Suprapubic skin (tissue), 4 donors: ENCODE results near the gene TVP23C. TPM values are rescaled to one million over a fixed set of nuclear protein-coding genes. Genes with fewer than 3 reads are reported as not detected.

Experiments
- DNase-seq, 2 donors: peaks; one replicate each; pipeline ENCODE4 v3.0.0-alpha.2; 2019; ENCODE audit warnings: low spot score in 2 of 2
- H3K27ac ChIP-seq: fragments of 200-600 bp; sonication (generic); one replicate; pipeline ENCODE4 v1.5.1; 2019
- H3K27me3 ChIP-seq: fragments of 200-600 bp; sonication (generic); one replicate; pipeline ENCODE4 v1.5.1; 2019
- H3K36me3 ChIP-seq: fragments of 200-600 bp; sonication (generic); one replicate; pipeline ENCODE4 v1.5.1; 2019
- H3K4me1 ChIP-seq: fragments of 200-600 bp; sonication (generic); one replicate; pipeline ENCODE4 v1.5.1; 2019
- H3K4me3 ChIP-seq: fragments of 200-600 bp; sonication (generic); one replicate; pipeline ENCODE4 v1.5.1; 2019; ENCODE audit warnings: mild to moderate bottlenecking
- H3K9me3 ChIP-seq: fragments of 200-600 bp; sonication (generic); one replicate; pipeline ENCODE4 v1.5.1; 2019
- EP300 ChIP-seq: sonication (generic); formaldehyde crosslinking; IDR thresholded peaks from one replicate; pipeline ENCODE4 v1.6.1; 2017; ENCODE audit warnings: antibody characterized with exemption
- POLR2A ChIP-seq, 2 donors: fragments of 450-650 bp; IDR thresholded peaks; one replicate each; pipeline ENCODE4 v1.6.1; 2017; ENCODE audit warnings: antibody characterized with exemption in 2 of 2, mild to moderate bottlenecking in 2 of 2, moderate library complexity in 2 of 2
- POLR2AphosphoS5 ChIP-seq, 3 donors: sonication (generic); formaldehyde crosslinking; IDR thresholded peaks; one replicate each; pipeline ENCODE4 v1.6.1; 2017; ENCODE audit warnings: antibody characterized with exemption in 3 of 3
- WGBS: methylation state at CpG from one replicate; pipeline ENCODE4 v1.1.5; 2018; 5-methylcytosine and 5-hydroxymethylcytosine counted together
- total RNA-seq, 4 donors: library from RNA; depleted of rRNA; stranded (reverse); fragments of >200 nt; gene quantifications; one replicate each; pipeline ENCODE4 v1.1.0, GENCODE V29; 2016
- TF ChIP-seq, protein P1 (sequence below), 2 donors: fragments of 200-600 bp in 1 of 2; fragments of 450-650 bp in 1 of 2; sonication (generic) in 1 of 2; IDR thresholded peaks; one replicate each; pipeline ENCODE4 v1.5.1; 2016 to 2019; ENCODE audit warnings: antibody characterized with exemption in 2 of 2, mild to moderate bottlenecking in 1 of 2, moderate library complexity in 1 of 2

Gene TVP23C
- total RNA-seq, 4 donors from 2014 or later = 11.4 to 50.5 (median 20.9) TPM

DNA sequence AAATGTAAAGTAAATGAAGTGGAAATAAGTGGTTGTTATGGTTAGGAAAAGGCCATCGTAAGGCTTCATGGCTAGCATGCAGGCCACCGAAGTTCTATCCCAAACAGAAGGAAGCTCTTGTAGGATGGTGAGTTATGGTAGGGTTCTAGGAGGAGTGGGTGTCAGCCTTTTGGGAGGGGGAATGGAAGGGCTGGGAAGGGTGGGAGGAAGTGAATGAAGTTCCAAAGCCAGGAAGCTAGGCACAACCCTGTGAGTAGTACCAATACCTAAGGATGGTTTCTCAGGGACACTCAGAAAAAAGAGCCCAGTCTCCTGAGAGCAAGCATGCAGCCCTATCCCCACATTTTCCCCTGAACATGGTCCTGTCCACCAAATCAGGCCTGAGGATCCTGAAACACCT, 59.6 kb downstream of the TVP23C start:
- TF ChIP-seq EP300 (no peak), POLR2AphosphoS5 (IDR thresholded peaks at IDR 0.05) (no peak)
- Histone ChIP-seq H3K4me3 (no peak overlapping the region), H3K4me1 (peaks cover 16% of the 10 kb centered on the region), H3K27ac (no peak overlapping the region), H3K9me3 (no peaks in the 10 kb centered on the region), H3K36me3 (no peaks in the 10 kb centered on the region), H3K27me3 (no peaks in the 10 kb centered on the region)
- WGBS = 89% methylated on average over 2 of the region's 2 CpGs
- no peak for DNase-seq

DNA sequence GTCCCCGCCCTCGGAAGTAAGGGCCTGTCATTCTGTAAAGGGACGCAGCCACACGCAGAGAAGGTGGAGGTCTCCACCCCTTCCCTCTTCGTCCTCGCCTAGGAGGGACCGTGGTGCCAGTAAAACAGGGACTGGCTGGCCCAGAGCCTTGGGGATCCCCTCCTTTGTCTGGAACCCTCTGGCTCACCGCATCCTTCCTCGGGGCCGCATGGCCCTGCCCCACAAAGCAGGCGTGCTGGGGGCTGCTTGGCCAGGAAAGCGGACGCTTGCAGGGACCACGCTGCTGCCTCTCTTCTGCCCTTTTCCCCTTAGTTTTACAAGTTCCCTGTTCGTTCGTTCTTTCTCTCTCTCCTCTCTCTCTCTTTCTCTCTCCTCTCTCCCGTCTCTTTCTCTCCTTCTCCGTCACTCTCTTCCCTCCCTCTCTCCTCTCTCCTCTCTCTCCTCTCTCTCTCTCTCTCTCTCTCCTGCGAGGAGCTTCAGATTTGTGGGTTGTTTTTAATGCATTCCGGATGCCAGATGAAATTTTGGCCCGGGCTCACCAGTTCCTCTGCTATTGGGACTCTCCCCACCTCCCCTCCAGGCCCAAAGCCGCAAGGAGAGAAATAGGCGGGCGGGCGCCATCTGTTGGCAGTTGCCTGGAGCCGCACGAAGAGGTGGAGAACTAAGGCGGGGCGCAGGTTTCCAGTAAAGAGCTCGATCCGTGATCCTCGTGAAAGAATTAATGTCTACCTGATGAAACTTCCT, 60.7 kb downstream of the TVP23C start:
- TF ChIP-seq POLR2A (IDR thresholded peaks at IDR 0.05) (peak in 1 of 2 donors; percentile 10), EP300 (no peak), POLR2AphosphoS5 (IDR thresholded peaks at IDR 0.05) (peak in 2 of 3 donors; percentile 35 to 50)
- TF ChIP-seq, protein P1, sequence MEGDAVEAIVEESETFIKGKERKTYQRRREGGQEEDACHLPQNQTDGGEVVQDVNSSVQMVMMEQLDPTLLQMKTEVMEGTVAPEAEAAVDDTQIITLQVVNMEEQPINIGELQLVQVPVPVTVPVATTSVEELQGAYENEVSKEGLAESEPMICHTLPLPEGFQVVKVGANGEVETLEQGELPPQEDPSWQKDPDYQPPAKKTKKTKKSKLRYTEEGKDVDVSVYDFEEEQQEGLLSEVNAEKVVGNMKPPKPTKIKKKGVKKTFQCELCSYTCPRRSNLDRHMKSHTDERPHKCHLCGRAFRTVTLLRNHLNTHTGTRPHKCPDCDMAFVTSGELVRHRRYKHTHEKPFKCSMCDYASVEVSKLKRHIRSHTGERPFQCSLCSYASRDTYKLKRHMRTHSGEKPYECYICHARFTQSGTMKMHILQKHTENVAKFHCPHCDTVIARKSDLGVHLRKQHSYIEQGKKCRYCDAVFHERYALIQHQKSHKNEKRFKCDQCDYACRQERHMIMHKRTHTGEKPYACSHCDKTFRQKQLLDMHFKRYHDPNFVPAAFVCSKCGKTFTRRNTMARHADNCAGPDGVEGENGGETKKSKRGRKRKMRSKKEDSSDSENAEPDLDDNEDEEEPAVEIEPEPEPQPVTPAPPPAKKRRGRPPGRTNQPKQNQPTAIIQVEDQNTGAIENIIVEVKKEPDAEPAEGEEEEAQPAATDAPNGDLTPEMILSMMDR (IDR thresholded peaks at IDR 0.05) = peak; percentile 87 to 89
- H3K27me3 ChIP-seq = no peaks in the 10 kb centered on the region
- peak overlapping the region; percentile 87 for H3K27ac ChIP-seq
- WGBS = 14% methylated on average over 32 of the region's 32 CpGs
- peak; percentile 97 to 98 for DNase-seq
- peaks cover 19% of the 10 kb centered on the region for H3K4me1 ChIP-seq
- H3K9me3 ChIP-seq = no peaks in the 10 kb centered on the region
- peak overlapping the region; percentile 41 for H3K4me3 ChIP-seq
- no peaks in the 10 kb centered on the region for H3K36me3 ChIP-seq

GRCh38 chr17:15501793-15502192, 61.5 kb downstream of the TVP23C start:
- peaks cover 21% of the 10 kb centered on the region for H3K4me1 ChIP-seq
- 71% methylated on average over 7 of the region's 7 CpGs for whole genome bisulfite sequencing
- H3K9me3 ChIP-seq = no peaks in the 10 kb centered on the region
- no peaks in the 10 kb centered on the region for H3K27me3 ChIP-seq
- H3K4me3 ChIP-seq = peak overlapping the region; percentile 41
- no peaks in the 10 kb centered on the region for H3K36me3 ChIP-seq
- TF ChIP-seq POLR2A (IDR thresholded peaks at IDR 0.05) = no peak
- no peak for TF ChIP-seq EP300
- TF ChIP-seq POLR2AphosphoS5 (IDR thresholded peaks at IDR 0.05) = no peak
- TF ChIP-seq, protein P1 (IDR thresholded peaks at IDR 0.05) = no peak
- H3K27ac ChIP-seq = peak overlapping the region; percentile 87
- no peak for DNase-seq

DNA sequence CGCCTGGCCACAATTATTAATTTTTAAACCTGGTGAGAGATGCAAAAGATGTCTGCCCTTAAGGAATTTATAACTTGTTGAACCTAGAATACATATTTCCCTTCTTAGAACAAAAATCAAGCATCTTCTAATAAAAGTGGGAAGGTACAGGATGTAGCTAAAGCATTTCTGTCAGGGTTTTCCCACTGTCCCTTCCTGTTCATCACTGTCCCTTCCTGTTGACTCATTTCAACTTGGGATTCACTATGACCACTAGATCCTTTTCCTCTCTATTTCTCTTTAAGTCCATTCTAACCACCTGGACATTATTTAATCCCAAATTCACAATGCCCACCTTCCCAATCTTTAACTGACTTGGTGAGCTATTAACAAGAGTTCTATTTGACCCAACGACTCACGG, 62.0 kb downstream of the TVP23C start:
- WGBS = 89% methylated on average over 3 of the region's 3 CpGs
- Histone ChIP-seq H3K27me3 (no peaks in the 10 kb centered on the region), H3K9me3 (no peaks in the 10 kb centered on the region), H3K4me3 (no peak overlapping the region), H3K36me3 (no peaks in the 10 kb centered on the region), H3K27ac (peak overlapping the region; percentile 87), H3K4me1 (peaks cover 24% of the 10 kb centered on the region)
- no peak for DNase-seq
- TF ChIP-seq POLR2A (IDR thresholded peaks at IDR 0.05) (no peak), POLR2AphosphoS5 (IDR thresholded peaks at IDR 0.05) (no peak), EP300 (no peak)
- TF ChIP-seq, protein P1 (IDR thresholded peaks at IDR 0.05) = no peak

GRCh38 chr17:15498107-15498506, 65.2 kb downstream of the TVP23C start:
- peaks cover 27% of the 10 kb centered on the region for H3K4me1 ChIP-seq
- 62% methylated on average over 2 of the region's 2 CpGs for WGBS

More at GRCh38 chr17:15498107-15498506, 65.2 kb downstream of the TVP23C start:
- Histone ChIP-seq H3K36me3 (no peaks in the 10 kb centered on the region), H3K9me3 (no peaks in the 10 kb centered on the region), H3K27ac (no peak overlapping the region), H3K4me3 (no peak overlapping the region), H3K27me3 (no peaks in the 10 kb centered on the region)
- DNase-seq = no peak
- TF ChIP-seq, protein P1 (IDR thresholded peaks at IDR 0.05) = no peak
